Ascending aorta (tissue), 2 donors: ENCODE results near the gene ZKSCAN2. TPM values are rescaled to one million over a fixed set of nuclear protein-coding genes. Genes with fewer than 3 reads are reported as not detected.

Experiments used
- DNase-seq, 2 donors: peaks; one replicate each; pipeline ENCODE4 v3.0.0-alpha.2; 2019; ENCODE audit warnings: low spot score in 2 of 2
- H3K27ac ChIP-seq, 2 donors: fragments of 200-600 bp; sonication (generic); one replicate each; pipeline ENCODE4 v1.5.1; 2016 to 2017; ENCODE audit warnings: mild to moderate bottlenecking in 1 of 2
- H3K27me3 ChIP-seq: fragments of 200-600 bp; sonication (generic); one replicate; pipeline ENCODE4 v1.5.1; 2017
- H3K36me3 ChIP-seq, 2 donors: fragments of 200-600 bp; sonication (generic); one replicate each; pipeline ENCODE4 v1.5.1; 2016
- H3K4me1 ChIP-seq, 2 donors: fragments of 200-600 bp; sonication (generic); one replicate each; pipeline ENCODE4 v1.5.1; 2016 to 2017; ENCODE audit warnings: mild to moderate bottlenecking in 1 of 2
- H3K4me3 ChIP-seq, 2 donors: fragments of 200-600 bp; sonication (generic); one replicate each; pipeline ENCODE4 v1.5.1; 2016 to 2017; ENCODE audit warnings: mild to moderate bottlenecking in 1 of 2
- H3K9me3 ChIP-seq, 2 donors: fragments of 200-600 bp; sonication (generic); one replicate each; pipeline ENCODE4 v1.5.1; 2016
- CTCF ChIP-seq, 3 experiments: fragments of 200-600 bp in 2 of 3; fragments of 450-650 bp in 1 of 3; sonication (generic) in 2 of 3; IDR thresholded peaks; one replicate each; pipeline ENCODE4 v1.5.1; 2016 to 2019; ENCODE audit warnings: antibody characterized with exemption in 3 of 3, mild to moderate bottlenecking in 1 of 3, moderate library complexity in 1 of 3
- intact Hi-C: fragments of 100-400 bp; cut with DNase I; formaldehyde crosslinking; loops from one replicate; pipeline ENCODE4 v1.15.1; 2023
- total RNA-seq: library from RNA; depleted of rRNA; stranded (reverse); fragments of >200 nt; gene quantifications from one replicate; pipeline ENCODE4 v1.1.0, GENCODE V29; 2016

The ZKSCAN2 gene
- total RNA-seq, 1 donor from 2014 or later: 3.1 TPM

- TF ChIP-seq CTCF (IDR thresholded peaks at IDR 0.05): no peak
These were observed 33.7 kb downstream of the ZKSCAN2 start for GRCh38 chr16:25223964-25224363.

GRCh38 chr16:25222959-25223358 lies 34.7 kb downstream of the ZKSCAN2 start:
- no peak for DNase-seq
- Histone ChIP-seq H3K9me3 (no peaks in the 10 kb centered on the region), H3K36me3 (no peaks in the 10 kb centered on the region), H3K27me3 (no peaks in the 10 kb centered on the region), H3K4me1 (peaks cover 0 to 4% of the 10 kb centered on the region in 2 donors), H3K4me3 (no peak overlapping the region), H3K27ac (no peak overlapping the region)
- TF ChIP-seq CTCF (IDR thresholded peaks at IDR 0.05): no peak
- intact Hi-C loops: loop anchor here (5.0 kb wide), 1 partner anchor 171 kb away; no protein-coding TSS in a partner anchor

More at GRCh38 chr16:25223964-25224363, 33.7 kb downstream of the ZKSCAN2 start:
- Histone ChIP-seq H3K36me3 (no peaks in the 10 kb centered on the region), H3K9me3 (no peaks in the 10 kb centered on the region), H3K27me3 (no peaks in the 10 kb centered on the region), H3K4me1 (peaks cover 0 to 4% of the 10 kb centered on the region in 2 donors), H3K27ac (no peak overlapping the region), H3K4me3 (no peak overlapping the region)
- no peak for DNase-seq
- intact Hi-C loops: loop anchor here (5.0 kb wide), 1 partner anchor 172 kb away; no protein-coding TSS in a partner anchor

- TF ChIP-seq CTCF (IDR thresholded peaks at IDR 0.05): no peak
- no peaks in the 10 kb centered on the region for H3K4me1 ChIP-seq
- intact Hi-C loops: no loop called here
- no peak for DNase-seq
- H3K9me3 ChIP-seq: no peaks in the 10 kb centered on the region
- H3K27me3 ChIP-seq: no peaks in the 10 kb centered on the region
- H3K27ac ChIP-seq: no peak overlapping the region
- no peaks in the 10 kb centered on the region for H3K36me3 ChIP-seq
- H3K4me3 ChIP-seq: no peak overlapping the region
These were observed 38.4 kb downstream of the ZKSCAN2 start for GRCh38 chr16:25219070-25219737.

- Histone ChIP-seq H3K36me3 (no peaks in the 10 kb centered on the region), H3K4me3 (no peak overlapping the region), H3K4me1 (no peaks in the 10 kb centered on the region), H3K27me3 (no peaks in the 10 kb centered on the region), H3K27ac (no peak overlapping the region), H3K9me3 (no peaks in the 10 kb centered on the region)
- intact Hi-C loops: no loop called here
- DNase-seq: no peak
- no peak for TF ChIP-seq CTCF (IDR thresholded peaks at IDR 0.05)
These were observed 39.7 kb downstream of the ZKSCAN2 start for GRCh38 chr16:25217921-25218320.

GRCh38 chr16:25217112-25217511 lies 40.5 kb downstream of the ZKSCAN2 start:
- no peaks in the 10 kb centered on the region for H3K4me1 ChIP-seq
- no peak overlapping the region for H3K27ac ChIP-seq
- intact Hi-C loops: no loop called here
- no peaks in the 10 kb centered on the region for H3K9me3 ChIP-seq
- no peaks in the 10 kb centered on the region for H3K27me3 ChIP-seq
- TF ChIP-seq CTCF (IDR thresholded peaks at IDR 0.05): no peak
- H3K4me3 ChIP-seq: no peak overlapping the region
- H3K36me3 ChIP-seq: no peaks in the 10 kb centered on the region
- DNase-seq: no peak
